ENCODE measurements around the gene MMADHC. TPM values are rescaled to one million over a fixed set of nuclear protein-coding genes. Genes with fewer than 3 reads are reported as not detected.

MMADHC gene
- total RNA-seq, 1 donor from 2014 or later: 80.0 TPM

DNA sequence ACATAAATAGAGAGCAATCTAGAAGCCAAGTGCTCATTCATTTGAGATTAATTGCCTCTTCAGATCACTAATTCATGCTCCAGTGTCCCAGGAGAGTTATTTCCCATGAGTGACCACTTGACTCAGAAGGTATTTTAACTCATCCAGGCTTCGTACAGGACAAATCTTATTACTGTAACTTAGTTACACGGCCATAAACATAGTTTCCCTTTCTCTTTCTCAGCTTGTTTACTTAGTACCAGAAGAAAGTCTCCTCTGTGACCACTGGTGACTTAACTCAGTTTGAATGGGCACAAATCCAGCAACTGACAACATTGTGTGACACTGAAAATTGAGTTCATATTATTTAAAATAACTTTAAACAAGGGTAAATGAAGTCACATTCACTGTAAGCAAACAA is 25.3 kb downstream of the MMADHC start:
- no peak for DNase-seq (ENCODE audit: low spot score, unreplicated experiment)
- Mint-ChIP-seq H3K36me3 (ENCODE audit: insufficient read depth) (peaks cover 3% of the 10 kb centered on the region), H3K27me3 (no peaks in the 10 kb centered on the region), H3K4me1 (ENCODE audit: low read depth) (peaks cover 11% of the 10 kb centered on the region), H3K9me3 (ENCODE audit: low read depth) (no peaks in the 10 kb centered on the region), H3K4me3 (ENCODE audit: low read depth) (no peak overlapping the region), H3K27ac (no peak overlapping the region)
- TF ChIP-seq, protein P1, sequence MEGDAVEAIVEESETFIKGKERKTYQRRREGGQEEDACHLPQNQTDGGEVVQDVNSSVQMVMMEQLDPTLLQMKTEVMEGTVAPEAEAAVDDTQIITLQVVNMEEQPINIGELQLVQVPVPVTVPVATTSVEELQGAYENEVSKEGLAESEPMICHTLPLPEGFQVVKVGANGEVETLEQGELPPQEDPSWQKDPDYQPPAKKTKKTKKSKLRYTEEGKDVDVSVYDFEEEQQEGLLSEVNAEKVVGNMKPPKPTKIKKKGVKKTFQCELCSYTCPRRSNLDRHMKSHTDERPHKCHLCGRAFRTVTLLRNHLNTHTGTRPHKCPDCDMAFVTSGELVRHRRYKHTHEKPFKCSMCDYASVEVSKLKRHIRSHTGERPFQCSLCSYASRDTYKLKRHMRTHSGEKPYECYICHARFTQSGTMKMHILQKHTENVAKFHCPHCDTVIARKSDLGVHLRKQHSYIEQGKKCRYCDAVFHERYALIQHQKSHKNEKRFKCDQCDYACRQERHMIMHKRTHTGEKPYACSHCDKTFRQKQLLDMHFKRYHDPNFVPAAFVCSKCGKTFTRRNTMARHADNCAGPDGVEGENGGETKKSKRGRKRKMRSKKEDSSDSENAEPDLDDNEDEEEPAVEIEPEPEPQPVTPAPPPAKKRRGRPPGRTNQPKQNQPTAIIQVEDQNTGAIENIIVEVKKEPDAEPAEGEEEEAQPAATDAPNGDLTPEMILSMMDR (IDR thresholded peaks at IDR 0.05; ENCODE audit: unreplicated experiment): no peak

DNA sequence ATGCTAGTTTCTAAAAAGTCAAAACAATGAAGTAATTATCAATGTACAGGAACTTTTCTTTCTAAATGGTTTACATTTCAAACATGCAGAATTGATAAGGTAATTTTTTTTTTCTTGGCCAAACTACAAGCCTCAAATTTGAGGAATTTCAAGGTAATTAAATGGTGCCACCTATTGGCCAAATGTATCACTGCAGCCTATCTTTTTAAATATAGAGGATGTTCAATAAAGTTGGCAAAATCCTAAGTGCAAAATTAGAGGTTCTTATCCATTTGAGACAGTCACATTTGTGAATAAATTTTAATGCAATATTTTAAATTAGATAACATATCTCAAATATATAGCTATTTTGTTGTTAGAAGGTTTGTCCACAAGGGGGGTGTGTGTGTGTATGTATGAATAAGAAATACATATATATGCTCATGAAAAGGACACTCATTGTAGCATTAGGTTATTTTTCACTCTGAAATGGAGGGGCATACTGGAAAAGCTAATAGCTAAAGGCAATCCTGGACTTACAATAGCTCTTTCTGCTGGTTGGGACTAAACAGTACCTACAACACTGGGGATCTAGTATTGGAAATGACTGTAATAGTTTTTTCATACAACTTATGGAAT is 26.2 kb downstream of the MMADHC start:
- Mint-ChIP-seq H3K27me3 (no peaks in the 10 kb centered on the region), H3K4me3 (ENCODE audit: low read depth) (no peak overlapping the region), H3K27ac (no peak overlapping the region), H3K36me3 (ENCODE audit: insufficient read depth) (peaks cover 1% of the 10 kb centered on the region), H3K9me3 (ENCODE audit: low read depth) (no peaks in the 10 kb centered on the region), H3K4me1 (ENCODE audit: low read depth) (peaks cover 11% of the 10 kb centered on the region)
- peak; percentile 13 for DNase-seq (ENCODE audit: low spot score, unreplicated experiment)
- TF ChIP-seq, protein P1 (IDR thresholded peaks at IDR 0.05; ENCODE audit: unreplicated experiment): peak; percentile 99

- TF ChIP-seq, protein P1 (IDR thresholded peaks at IDR 0.05; ENCODE audit: unreplicated experiment): no peak
- H3K4me1 Mint-ChIP-seq (ENCODE audit: low read depth): peaks cover 11% of the 10 kb centered on the region
- no peak for DNase-seq (ENCODE audit: low spot score, unreplicated experiment)
- H3K27me3 Mint-ChIP-seq: no peaks in the 10 kb centered on the region
- H3K36me3 Mint-ChIP-seq (ENCODE audit: insufficient read depth): no peaks in the 10 kb centered on the region
- no peak overlapping the region for H3K4me3 Mint-ChIP-seq (ENCODE audit: low read depth)
- no peaks in the 10 kb centered on the region for H3K9me3 Mint-ChIP-seq (ENCODE audit: low read depth)
- no peak overlapping the region for H3K27ac Mint-ChIP-seq
These were observed 28.1 kb downstream of the MMADHC start for GRCh38 chr2:149559341-149560068.

DNA sequence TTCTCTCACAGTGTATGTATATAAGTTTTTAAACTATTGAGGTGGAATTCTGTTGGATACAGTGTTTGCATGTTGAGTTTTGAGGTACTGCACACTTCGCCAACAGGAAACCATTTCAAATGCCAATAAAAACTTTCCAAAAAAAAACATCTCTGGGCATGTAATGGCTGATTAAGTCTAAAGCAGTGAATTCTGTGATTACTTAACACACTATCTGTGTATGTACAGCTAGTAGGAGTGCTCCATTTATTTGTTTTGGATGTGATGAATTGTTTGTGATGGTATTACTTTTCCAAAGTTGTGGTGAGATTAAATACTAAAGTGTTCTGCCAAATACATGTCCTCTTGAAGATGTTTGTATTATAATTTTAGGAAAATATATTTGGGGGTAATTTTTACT is 31.1 kb downstream of the MMADHC start:
- Mint-ChIP-seq H3K4me1 (ENCODE audit: low read depth) (peaks cover 13% of the 10 kb centered on the region), H3K9me3 (ENCODE audit: low read depth) (no peaks in the 10 kb centered on the region), H3K36me3 (ENCODE audit: insufficient read depth) (no peaks in the 10 kb centered on the region), H3K27me3 (no peaks in the 10 kb centered on the region), H3K4me3 (ENCODE audit: low read depth) (no peak overlapping the region), H3K27ac (no peak overlapping the region)
- no peak for DNase-seq (ENCODE audit: low spot score, unreplicated experiment)
- TF ChIP-seq, protein P1 (IDR thresholded peaks at IDR 0.05; ENCODE audit: unreplicated experiment): no peak

- Mint-ChIP-seq H3K9me3 (ENCODE audit: low read depth) (peaks cover 3% of the 10 kb centered on the region), H3K27ac (no peak overlapping the region), H3K27me3 (no peaks in the 10 kb centered on the region), H3K4me3 (ENCODE audit: low read depth) (no peak overlapping the region), H3K36me3 (ENCODE audit: insufficient read depth) (no peaks in the 10 kb centered on the region), H3K4me1 (ENCODE audit: low read depth) (peaks cover 6% of the 10 kb centered on the region)
- TF ChIP-seq, protein P1 (IDR thresholded peaks at IDR 0.05; ENCODE audit: unreplicated experiment): no peak
- no peak for DNase-seq (ENCODE audit: low spot score, unreplicated experiment)
These were observed 34.7 kb downstream of the MMADHC start for GRCh38 chr2:149552830-149553229.

Data from progenitor cell of endocrine pancreas (in vitro differentiated cells).